GM10248 (cell line): Measurements from ENCODE around the gene RNF130.
"Not testable (repeated sequence)": the region's sequence is repeated elsewhere in the genome, so short reads cannot be mapped to it uniquely, and the experiment has no call there.

Experiments used
- CTCF ChIA-PET: fragments of 300-600 bp; sonication (Branson Sonifier 250); formaldehyde crosslinking; extraction: SDS; loops from one replicate; lab custom pipeline; 2021; ENCODE audit warnings: antibody characterized with exemption; lab: Yijun Ruan, JAX
- POLR2A ChIA-PET: fragments of 350-650 bp; sonication (Branson Sonifier 250); formaldehyde crosslinking; extraction: SDS; loops from one replicate; lab custom pipeline; 2020; ENCODE audit warnings: antibody characterized with exemption; lab: Yijun Ruan, JAX
- DNase-seq: peaks from one replicate; pipeline ENCODE4 v3.0.0; 2012; ENCODE audit errors: extremely low spot score
- TF ChIP-seq, protein P1 (sequence below): IDR thresholded peaks from 2 replicates; pipeline ENCODE4 v1.5.1; 2012; ENCODE audit warnings: mild to moderate bottlenecking, low read depth; ENCODE audit errors: extremely low read depth, missing control alignments, control extremely low read depth

The RNF130 gene

GRCh38 chr5:179991106-179991505, 80.5 kb downstream of the RNF130 start:
- ChIA-PET POLR2A (no interaction called here), CTCF (no interaction called here)
- DNase-seq: no peak

DNA sequence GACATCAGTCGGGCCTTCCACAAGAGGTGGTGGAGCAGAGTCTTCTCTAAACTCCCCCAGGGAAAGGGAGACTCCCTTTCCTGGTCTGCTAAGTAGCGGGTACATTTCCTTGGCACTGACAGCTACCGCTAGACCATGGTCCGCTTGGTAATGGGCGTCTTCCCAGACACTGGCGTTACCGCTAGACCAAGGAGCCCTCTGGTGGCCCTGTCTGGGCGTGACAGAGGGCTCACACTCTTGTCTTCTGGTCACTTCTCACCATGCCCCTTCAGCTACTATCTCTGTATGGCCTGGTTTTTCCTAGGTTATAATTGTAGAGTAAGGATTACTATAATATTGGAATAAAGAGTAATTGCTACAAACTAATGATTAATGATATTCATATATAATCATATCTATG, 81.0 kb downstream of the RNF130 start:
- TF ChIP-seq, protein P1, sequence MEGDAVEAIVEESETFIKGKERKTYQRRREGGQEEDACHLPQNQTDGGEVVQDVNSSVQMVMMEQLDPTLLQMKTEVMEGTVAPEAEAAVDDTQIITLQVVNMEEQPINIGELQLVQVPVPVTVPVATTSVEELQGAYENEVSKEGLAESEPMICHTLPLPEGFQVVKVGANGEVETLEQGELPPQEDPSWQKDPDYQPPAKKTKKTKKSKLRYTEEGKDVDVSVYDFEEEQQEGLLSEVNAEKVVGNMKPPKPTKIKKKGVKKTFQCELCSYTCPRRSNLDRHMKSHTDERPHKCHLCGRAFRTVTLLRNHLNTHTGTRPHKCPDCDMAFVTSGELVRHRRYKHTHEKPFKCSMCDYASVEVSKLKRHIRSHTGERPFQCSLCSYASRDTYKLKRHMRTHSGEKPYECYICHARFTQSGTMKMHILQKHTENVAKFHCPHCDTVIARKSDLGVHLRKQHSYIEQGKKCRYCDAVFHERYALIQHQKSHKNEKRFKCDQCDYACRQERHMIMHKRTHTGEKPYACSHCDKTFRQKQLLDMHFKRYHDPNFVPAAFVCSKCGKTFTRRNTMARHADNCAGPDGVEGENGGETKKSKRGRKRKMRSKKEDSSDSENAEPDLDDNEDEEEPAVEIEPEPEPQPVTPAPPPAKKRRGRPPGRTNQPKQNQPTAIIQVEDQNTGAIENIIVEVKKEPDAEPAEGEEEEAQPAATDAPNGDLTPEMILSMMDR: peak; percentile 22
- DNase-seq, CTCF ChIA-PET, POLR2A ChIA-PET: not testable (repeated sequence)

More at GRCh38 chr5:179991106-179991505, 80.5 kb downstream of the RNF130 start:
- TF ChIP-seq, protein P1: no peak

DNA sequence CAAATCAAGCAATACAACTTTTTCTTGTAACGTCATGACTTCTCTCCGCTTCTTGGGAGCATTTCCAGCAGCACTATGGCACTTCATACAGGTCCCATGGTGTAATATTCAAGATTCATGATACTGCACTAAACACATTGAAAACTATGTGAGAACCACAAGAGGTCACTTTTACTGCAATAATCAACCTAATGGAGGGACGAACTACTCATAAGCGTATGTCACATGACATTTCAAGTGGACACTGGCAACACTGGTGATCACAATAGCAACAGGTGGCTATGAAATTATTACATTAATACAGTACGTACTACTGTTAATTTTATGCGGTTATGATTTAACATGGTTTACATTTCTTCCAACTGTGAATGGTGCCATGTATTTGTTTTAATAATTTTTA, 85.2 kb downstream of the RNF130 start:
- DNase-seq: no peak
- CTCF ChIA-PET: interaction anchor here (1.2 kb wide), 1 partner anchor 11 kb away, joined by 3 read pairs; no protein-coding TSS in a partner anchor
- POLR2A ChIA-PET: no interaction called here
- TF ChIP-seq, protein P1: no peak

DNA sequence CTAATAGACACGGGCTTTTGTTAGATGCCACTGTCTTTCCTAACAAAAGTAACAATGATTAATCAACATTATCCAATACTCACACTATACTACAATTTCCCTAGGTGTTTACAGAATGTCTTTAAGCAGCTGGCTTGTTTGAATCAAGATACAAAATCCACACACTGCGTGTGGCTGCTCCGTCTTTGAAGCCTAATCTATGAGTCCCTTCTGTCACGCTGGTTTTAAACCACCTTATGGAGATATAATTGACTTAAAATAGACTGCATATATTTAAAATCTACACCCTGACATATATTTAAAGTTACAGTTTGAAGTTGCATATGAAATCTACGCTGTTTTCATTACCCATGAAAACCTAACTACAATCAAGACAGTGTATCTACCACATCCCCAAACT, 89.9 kb downstream of the RNF130 start:
- DNase-seq: no peak
- ChIA-PET POLR2A (no interaction called here), CTCF (no interaction called here)
- TF ChIP-seq, protein P1: no peak

DNA sequence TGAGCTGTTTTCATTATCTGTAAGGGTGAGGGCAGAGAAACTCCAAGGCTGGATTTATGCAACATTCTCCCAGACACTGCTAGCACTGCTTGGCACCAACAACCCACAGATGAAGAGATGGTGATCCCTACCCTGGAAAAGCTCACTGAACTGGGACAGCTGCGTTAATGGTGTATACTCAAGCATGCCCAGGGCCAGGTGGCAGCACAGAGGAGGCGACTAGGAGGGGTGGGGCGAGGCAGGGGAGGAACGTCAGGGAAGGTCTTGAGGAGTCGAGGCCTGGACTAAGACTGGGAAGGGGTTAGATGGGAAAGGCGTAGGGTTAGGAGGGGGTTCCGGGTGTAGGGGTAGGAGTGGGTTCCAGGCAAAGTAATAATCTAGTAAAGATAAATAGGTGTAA, 90.8 kb downstream of the RNF130 start:
- no peak for DNase-seq
- TF ChIP-seq, protein P1: no peak
- ChIA-PET POLR2A (no interaction called here), CTCF (no interaction called here)

- ChIA-PET POLR2A (no interaction called here), CTCF (no interaction called here)
- TF ChIP-seq, protein P1: no peak
- DNase-seq: no peak
Measured at GRCh38 chr5:179978792-179979191, 92.8 kb downstream of the RNF130 start.

GRCh38 chr5:179975713-179976134, 95.8 kb downstream of the RNF130 start:
- TF ChIP-seq, protein P1: no peak
- DNase-seq: no peak
- CTCF ChIA-PET: interaction anchor here (1.0 to 1.5 kb wide), 8 partner anchors 10 to 219 kb away, joined by 3 to 7 read pairs (median 3); no protein-coding TSS in a partner anchor
- POLR2A ChIA-PET: no interaction called here
